NCI-H774 (cell line): Measurements from ENCODE around the gene KCNAB2.

ENCODE experiments used
- DNase-seq: peaks from one replicate; lab custom pipeline; 2025; lab: John Stamatoyannopoulos, UW

KCNAB2 gene

DNA sequence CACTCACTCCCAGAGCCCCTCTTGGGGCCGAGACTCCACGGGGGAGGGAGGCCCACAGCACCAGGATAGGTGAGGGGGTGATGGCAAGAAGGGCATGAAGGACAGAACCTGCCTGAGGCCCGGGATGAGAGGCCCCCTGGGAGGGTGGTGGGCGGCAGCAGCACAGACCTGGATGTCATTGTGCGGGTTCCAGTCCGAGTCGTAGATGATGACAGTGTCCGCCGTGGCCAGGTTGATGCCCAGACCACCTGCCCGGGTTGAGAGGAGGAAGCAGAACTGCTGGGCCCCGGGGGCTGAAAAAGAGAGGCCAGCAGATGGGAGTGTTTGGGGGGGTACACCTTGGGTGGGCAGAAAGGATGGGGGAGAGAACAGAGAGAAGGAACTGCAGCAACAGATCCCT, 84.3 kb downstream of the KCNAB2 start:
- no peak for DNase-seq

DNA sequence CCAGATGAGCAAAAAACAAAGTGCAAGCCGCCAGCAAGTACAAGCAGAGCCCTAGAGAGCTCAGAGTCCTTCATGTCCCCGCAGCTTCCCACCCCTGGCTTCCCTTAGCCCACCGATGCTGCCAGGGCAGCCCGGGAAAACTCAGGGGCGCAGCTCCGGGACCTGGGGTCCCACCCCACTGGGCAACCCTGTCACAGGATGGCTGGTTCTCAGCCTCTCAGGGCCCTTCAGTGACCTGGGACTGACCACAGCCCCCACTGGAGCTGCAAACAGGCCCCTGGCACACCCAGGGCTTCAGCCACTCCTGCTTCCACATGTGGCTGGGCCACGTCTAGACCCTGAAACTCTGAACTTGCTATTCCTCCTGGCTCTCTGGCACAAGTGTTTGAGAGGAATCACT, 84.9 kb downstream of the KCNAB2 start:
- no peak for DNase-seq

DNA sequence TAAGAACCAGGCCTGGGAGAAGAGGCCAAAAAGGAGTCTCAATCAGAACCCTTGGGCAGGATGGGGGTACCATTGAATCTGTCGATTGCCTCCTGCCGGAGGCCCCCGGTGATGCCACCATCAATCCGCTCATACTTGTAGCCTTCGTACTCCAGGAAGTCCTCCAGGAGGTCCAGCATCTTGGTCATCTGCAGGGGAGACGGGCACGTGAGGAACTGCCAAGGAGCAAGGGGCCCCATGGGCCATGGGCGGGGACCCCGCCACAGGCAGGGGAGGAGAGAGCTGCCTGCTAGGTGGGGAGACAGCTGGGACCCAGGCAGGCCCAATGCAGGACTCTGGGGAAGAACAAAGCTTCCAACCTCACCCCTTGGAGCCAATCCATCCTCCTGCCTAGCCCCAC, 85.9 kb downstream of the KCNAB2 start:
- DNase-seq = no peak

DNA sequence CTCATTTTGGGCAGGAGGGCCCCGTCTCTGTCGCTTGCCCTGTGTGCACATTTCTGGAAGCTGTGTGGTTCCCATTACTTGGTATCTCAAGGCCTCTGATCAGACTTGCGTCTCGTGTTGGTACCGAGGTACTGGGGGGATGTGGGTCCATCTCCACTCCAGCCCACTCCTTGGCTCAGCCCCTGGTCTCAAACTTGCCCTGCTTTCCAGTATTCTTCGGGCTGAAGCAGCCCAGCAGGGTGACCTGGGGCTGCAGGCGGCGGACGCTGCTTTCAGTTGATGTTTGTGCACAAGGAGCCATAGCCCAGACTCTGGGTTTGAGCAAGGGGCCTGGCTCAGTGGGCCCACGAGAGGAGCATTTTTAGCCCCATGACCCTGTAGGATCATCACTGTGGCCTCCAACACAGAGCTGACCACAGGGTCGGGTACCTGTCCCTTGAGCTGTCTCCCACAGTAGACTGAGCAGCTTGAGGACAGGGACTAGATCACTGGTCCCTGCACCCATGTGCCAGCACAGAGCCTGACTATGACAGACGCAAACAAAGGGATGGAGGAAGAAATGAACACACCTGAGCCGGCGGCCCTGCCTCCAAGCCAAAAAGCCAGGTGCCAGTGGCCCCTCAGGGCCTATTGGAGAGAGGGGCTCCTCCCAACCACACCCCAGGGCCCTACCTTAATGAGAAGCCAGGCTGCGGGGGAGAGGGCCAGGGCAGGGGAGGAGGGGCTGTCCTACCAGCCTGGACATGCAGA, 87.6 kb downstream of the KCNAB2 start:
- DNase-seq = no peak

DNA sequence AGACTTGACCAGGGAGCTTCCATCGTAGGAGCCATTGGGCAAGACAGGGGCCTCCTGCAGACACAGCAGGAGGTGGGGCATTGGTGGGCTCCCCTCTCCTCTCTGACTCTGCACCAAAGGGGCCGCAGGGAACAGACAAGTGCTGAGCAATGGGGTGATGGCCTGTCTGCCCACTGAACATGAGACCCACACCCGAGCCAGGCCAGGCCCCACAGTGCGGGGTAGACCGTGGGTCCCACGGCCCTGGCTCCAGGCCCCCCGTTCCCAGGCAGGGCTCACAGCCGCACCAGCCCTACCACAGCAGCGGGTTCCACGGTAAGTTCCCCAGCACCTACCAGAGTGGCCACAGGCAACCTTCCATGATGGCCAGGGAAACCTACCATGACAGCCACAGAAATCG, 88.5 kb downstream of the KCNAB2 start:
- no peak for DNase-seq

DNA sequence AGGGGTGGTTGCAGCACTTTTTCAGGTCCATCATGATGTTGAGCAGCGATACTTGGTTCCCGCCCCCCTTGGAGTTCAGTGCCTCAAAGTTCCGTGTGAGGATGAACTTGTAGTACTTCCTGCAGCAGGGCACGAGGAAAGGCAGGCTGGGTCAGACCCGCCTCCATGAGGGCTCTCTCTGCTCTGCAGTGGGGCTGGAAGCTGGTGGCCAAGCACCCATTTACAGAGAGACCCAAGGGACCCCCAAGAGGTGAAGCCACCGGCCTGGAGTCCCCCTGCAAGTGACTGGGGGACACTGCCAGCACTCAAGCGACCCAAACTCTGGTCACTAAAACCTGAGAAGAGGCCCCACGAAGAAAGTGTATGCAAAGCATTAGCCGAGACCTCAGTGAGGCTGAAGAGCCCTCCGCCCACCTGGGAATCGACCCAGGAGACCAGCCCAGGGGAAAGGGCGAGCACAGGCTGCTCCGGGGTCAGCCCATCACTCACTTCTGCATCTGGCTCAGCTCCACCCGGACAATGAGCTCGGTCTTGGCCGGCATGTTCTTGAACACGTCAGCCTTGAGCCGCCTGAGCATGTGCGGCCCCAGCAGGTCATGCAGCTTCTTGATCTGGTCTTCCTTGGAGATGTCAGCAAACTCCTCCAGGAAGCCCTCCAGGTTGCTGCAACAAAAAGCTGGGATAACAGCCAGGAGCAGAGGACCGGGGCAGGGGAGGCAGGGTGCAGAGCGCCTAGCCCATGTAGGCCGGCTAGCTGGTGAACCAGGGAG, 89.2 kb downstream of the KCNAB2 start:
- no peak for DNase-seq

DNA sequence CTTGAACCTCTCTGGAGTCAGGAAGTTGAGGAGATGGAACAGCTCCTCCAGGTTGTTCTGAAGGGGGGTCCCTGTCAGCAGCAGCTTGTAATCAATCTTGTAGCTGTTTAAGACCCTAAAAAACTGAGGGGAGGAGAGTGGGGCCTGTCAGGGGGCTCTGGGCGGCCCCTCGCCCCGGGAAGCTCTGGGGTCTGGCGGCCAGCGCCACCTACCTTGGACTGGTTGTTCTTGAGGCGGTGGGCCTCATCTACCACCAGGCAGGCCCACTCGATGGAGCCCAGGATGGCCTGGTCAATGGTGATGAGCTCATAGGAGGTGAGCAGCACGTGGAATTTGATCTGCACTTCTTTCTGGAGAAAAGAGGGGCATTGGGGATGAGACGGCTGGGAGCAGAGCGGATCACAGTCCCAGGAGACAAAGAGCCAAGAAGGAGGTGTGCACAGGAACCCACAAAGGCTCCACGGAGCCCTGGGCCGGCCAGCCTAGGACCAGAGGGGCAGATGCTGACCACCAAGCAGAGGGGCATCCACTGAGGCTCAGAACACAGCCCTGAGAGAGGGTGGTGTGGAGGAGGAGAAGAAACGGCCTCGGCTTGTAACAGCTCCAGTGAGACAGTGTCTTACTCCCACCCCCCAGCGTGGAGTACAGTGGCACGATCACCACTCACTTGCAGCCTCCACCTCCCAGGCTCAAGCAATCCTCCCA, 91.0 kb downstream of the KCNAB2 start:
- DNase-seq = no peak

DNA sequence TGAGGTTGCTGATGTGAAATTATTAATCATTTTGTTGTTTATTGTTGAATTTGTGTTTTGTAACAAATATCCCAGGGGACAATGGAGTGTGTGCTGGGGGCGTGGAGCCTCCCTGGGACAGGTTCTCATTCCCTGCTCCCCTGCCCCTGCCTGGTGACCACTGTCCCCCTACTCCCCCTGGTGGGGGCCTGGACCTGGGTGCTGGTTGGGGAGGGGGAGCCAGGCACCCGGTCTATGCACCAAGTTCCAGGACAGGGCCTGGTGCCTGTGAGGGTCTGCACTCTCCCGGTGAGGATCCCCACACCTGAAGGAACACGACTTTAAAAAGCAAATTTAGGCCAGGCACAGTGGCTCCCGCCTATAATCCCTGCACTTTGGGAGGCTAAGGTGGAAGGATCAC, 92.1 kb downstream of the KCNAB2 start:
- DNase-seq = no peak

DNA sequence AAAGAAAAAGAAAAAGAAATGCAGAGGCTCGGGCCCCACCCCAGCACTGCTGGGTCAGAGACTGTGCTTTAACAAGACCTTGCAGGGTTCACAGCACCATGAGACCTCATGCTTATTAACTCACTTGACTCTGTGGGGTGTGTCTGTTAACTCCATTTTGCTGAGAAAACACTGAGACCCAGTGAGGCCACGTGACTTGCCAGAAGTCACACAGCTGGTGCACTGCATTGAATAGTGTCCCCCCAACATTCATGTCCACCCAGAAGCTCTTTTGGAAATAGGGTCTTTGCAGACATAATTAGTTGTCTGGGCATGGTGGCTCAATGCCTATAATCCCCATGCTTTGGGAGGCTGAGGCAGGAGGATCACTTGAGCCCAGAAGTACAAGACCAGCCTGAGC, 94.7 kb downstream of the KCNAB2 start:
- no peak for DNase-seq

DNA sequence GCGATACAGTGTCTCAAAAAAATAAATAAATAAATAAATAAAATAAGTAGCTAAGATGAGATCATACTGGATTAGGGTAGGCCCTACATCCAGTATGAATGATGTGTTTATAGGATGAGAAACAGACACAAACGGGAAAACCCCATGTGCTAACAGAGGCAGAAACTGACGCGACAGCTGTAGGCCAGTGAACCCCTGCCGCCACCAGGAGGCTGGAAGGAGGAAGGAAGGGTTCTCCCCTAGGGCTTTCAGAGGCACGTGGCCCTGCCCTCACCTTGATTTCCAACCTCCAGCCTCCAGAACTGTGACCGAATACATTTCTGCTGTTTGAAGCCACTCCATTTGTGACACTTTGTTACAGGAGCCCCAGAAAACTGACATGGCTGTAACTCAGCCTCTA, 95.9 kb downstream of the KCNAB2 start:
- no peak for DNase-seq

DNA sequence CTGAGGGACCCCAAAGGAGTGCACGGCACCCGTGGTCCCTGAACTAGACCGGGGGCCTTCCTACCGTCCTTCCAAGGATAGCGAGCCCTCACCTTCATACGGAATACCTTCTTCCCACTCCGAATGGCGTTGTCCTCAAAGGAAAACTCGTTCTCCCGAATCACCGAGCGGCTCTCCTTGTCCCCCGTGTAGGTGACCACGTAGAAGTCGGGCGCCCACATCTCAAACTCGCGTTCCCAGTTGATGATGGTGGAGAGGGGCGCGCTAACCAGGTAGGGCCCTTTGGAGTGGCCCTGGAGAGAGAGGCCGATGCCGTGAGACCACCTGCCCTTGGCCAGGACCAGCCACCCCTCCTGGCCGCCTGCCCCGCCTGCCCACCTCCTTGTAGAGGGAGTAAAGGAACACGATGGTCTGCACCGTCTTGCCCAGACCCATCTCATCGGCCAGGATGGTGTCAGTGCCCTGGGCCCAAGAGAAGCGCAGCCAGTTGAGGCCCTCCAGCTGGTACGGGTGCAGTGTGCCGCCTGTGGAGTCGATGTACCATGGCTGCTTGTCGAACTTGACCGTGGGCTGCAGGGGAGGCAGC, 96.4 kb downstream of the KCNAB2 start:
- DNase-seq = no peak

DNA sequence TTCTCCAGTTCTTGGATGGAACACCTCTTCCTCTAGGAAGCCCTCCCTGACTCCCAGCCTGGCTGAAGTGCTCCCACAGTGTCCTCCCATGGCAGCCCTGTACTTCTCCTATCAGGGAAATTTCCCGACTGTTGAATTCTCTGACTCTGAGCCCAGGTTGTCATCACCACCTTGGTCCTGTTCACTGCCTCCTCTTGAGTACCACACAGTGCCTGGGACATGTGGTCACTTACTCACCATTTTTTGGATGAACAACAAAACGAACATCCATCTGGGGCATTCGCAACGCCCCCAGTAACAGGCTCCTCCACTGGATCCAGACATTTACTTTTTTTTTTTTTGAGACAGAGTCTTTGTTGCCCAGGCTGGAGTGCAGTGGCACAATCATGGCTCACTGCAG, 97.0 kb downstream of the KCNAB2 start:
- no peak for DNase-seq

DNA sequence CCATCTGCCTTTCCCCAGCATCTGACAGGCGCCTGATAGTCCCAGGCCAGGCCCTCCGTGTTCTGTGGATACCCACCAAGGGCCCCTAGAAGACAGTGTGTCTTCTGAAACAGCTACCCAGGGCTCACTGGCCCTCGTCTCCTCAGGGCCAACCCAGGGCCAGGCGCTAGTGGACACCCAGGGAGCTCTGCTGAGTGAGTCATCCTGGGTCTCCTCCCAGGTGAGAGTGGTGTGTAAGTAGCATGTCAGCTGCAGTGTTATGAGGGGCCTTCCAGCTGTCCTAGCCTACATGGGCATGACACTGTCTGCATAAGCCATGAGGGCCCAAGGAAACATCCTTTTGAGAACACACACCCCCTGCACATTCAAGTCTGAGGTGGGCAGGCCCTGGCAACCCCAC, 97.7 kb downstream of the KCNAB2 start:
- DNase-seq = no peak

DNA sequence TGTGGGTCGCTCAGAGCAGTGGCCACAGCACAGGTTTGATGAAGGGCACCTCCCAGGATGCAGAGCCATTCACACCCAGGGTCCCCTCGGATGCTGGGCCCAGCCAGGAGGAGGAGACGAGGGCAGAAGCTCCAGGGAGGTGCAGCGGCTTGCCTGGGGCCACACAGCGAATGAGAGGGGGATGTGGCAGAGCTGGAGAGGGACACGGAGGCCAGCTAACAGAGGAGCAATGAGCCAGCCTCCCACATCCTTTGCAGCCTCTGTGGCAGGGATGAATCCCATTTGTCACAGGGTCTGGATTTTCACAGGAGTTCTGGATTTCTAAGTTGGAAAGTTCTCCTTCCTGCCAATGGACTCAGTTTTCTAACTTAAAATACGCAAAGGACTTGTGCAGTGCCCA, 98.5 kb downstream of the KCNAB2 start:
- DNase-seq = no peak

DNA sequence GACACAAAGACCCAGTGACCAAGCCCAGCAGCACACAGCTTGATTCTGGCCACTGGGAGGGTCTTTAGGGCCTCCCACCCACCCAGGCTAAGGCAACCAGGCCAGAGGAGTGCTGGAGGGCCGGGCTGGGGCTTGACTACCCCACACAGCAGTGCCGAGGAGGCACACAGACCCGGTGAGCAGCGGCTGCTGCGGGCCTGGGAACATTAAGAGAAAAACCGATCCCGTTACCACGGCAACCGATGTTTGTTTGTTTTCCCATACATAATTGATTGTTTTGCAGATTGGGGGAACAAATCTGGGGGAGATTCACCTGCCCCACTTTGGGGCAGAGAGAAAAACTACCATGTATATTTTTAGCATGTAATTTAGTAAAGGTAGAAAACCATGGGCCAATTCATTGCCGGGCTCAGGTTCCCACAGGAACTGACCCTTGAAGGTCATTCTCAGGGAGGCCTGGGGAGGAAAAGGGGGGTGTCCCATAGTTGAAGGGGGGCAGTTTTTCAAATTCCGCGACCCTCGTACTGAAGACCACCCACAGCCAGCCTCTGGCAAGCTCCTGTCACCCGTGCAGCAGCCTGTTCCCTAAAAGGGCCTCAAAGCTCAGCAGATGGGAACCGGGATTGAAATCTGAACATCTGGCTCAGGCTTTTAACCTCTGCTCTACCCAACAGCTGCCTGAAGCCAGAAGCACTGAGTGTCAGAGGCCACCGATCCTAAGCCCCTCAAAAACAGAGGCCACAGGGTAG, 99.1 kb downstream of the KCNAB2 start:
- no peak for DNase-seq

DNA sequence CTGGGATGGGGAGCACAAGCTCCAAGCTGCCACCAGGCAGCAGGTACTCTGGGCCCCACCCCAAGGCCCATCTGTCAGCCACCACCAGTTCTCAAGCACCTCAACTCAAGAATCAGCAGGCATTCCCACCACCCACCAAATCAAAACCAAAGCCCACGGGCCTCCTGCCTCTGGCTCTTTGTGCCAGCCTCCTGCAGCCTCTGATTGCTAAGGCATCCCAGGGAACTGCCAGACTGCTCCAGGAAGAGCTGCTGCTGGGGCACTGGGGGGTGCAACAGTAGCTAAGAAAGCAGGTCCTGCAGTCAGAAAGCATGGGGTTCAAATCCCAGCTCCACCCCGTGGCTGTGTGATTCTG, 99.7 kb downstream of the KCNAB2 start:
- DNase-seq = no peak

DNA sequence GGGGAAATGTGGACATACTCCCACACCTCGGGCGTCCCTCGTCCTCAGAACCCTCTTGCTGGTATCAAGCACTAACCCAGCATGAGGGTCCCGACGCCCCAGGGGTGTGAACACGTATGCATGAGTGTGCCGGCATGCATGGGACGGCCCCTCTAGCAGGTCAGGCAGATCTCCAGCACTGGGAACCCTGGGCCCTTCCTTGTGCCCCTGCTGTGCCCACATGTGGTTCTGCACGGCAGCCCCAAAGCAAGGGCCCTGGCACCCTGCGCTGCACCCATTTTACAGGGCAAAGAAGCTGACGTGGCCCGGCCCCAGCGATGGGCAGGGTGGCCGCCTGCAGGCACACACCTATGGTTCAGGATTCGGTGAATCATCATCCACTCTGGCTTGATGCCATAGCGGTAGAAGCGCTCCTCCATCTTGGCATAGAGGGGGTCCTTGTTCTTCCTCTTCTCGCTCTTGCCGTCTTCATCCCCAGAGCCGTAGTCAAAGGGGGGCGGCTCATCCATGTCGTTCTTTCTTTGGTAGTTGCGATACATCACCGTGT, 100.2 kb downstream of the KCNAB2 start:
- DNase-seq = no peak

DNA sequence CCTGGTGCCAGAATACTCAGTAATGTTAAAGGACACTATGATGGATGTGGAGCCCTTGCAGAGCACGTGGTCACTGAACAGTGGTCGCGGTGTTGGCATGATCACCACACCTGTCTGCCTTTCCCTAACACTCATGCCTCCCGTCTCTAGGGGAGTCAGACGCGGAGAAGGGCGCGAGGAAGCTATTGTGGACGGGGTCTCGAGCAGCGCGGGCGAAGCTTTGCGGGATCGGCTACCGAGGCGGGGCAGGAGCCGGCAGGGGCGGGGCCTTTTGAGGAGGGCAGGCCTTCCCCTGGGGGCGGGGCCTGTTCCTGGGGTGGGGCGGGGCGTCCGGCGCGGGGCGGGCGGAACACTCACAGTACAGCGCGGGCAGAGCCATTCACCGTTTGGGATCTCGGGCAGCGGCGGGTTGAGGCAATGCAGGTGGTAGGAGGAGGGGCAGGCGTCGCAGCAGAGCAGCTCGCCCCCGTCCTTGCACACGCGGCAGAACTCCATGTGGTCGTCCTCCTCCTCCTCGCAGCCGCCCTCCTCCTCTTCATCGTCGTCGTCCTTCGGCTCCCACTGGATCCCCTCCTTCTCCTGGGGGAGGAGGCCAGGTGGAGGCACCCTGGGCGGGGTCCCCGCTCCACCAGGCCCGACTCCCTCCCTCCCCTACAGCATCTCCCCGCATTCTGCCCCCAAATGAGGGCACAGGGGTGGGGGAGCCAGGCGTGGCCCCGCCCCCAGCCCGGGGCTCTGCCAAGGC, 103.0 kb downstream of the KCNAB2 start:
- peak; percentile 28 for DNase-seq

DNA sequence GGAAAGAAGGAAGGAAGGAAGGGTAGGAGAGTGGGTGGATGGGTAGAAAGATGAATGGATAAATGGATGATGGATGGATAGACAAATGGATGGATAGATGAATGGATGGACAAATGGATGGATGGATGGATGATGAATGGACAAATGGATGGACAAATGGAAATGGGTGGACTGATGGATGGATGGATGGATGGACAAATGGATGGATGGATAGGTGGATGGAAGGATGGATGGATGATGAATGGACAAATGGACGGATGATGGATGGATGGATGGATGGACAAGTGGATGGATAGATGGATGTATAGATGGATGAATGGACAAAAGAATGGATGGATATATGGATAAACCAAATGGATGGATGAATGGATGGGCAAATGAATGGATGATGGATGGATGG, 103.9 kb downstream of the KCNAB2 start:
- no peak for DNase-seq

DNA sequence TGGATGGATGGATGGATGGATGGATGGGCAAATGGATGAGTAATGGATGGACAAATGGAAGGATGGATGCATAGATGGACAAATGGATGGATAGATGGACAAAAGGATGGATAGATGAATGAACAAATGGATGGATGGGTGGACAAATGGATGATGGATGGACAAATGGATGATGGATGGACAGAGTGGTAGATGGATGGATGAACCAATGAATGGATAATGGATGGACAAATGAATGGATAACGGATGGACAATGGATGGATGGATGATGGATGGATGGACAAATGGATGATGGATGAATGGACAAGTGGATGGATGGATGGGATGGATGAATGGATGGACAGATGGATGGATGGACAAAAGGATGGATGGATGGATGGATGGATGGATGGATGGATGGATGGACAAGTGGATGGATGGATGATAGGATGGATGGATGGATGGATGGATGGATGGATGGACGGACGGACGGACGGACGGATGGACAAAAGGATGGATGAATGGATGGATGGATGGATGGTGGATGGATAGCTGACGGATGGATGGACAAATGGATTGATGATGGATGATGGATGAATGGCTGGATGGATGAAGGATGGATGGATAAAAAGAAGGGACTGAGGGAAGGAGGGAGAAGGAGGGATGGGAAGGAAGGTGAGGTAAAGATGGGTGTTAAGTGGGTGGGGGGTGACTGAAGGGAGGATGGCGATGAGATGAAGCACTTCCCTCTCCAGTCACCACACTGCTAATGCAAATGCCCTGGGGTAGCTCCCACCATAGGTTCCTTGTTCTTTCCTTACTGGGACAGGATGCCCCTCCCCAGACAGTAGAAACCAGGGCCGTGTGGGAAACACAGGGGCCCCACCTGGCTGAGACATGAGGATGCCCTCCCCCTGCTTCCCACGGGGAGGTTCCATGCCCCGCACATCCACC, 104.6 kb downstream of the KCNAB2 start:
- DNase-seq = no peak
